ENCODE data around the gene NBEA.
"Not testable (repeated sequence)": the region's sequence is repeated elsewhere in the genome, so short reads cannot be mapped to it uniquely, and the experiment has no call there.

NBEA gene

DNA sequence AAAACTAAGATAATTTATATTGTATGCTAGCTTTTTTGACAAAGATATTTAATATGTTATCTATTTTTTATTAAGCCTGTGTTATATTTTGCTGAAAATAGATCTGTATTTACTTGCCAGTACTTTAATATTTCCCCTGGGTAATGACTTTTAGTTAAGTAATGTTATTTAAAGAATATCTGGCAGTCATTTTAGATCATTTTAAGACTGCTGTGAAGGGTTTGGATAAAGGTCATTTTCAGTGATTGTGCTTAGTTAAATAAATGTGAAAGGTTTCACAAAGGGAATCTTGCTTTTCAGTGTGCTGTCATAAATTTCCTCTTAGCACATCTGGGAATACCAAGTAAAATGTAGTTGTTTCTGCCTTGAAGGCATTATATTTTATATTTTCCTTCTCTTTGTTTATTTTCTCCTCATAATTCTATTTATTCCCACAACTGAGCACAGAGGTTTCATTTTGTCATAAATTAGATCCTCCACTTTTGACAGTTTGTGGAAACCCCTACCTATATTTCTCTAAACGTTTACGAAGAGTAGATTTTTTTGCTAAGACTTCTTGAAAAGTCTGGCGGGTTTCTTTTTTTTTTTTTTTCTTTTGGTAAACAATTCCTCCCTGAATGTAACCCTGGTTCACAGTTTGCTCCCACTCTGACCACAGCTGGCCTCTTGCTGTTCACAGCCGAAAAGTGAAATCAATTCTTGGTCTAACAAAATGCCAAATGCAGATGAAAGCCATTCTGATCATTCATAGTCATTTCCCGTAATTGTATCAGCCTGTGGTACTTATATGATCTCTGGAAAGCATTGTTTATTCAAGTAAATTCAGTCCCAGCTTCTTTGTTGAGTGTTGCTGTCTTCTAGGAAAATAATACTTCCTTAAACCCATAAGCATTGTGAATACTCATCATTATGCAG lies 446.6 kb downstream of the NBEA start:
- no peak for DNase-seq (ENCODE audit: low spot score)

DNA sequence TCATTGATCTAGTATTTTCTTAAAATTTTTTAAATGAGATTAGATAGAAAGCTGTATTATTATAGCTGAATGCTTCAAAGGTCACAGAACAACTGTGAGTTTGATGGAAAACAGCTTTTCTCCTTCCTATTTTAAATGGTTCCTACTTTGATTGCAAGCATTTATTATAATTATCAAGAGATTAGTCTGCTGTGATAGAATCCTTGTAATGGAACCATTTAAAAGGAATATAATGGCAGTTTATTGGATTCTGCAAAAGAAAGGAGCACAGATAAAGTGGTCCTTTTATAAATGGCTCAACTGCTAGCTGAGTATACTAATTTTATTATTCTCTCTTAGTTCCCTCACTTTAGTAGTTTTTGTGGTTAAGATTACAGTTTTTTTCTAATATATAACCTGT lies 447.5 kb downstream of the NBEA start:
- no peak for DNase-seq (ENCODE audit: low spot score)

DNA sequence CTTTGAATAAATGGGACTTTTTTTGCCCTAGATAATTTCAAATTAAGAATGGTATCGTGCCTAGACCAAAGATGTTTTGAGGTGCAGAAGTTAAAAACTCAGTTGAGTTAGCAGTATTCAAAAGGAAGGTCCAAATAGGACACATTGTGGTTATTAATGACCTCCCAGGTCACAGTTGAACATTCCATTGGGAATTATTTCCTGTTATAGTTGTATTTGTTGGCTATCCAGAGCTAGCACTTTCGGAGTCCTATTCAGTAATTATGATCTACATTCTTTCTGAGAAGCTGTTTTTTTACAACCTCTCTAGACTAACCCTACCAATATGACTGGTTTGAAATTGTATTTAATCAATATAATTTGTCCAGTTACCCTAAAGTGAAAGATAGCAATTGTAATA lies 450.7 kb downstream of the NBEA start:
- no peak for DNase-seq (ENCODE audit: low spot score)

DNA sequence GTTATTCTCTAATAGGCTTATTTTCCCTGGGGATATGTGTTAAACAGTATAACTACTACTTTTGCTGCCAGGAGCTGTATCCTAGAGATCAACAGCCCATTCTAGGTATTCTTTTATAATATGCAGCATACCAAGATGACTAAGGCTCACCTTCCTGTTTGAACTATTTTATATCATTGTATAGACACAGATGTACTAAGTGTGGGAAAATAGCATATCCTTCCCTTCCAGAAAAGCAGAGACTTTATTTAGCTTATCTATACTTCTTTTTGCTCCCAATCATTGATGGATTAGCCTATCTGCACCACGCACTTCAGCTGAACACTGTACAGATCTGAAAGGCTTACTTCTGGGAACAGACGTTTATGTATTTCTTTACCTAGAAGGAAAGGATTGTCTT lies 451.8 kb downstream of the NBEA start:
- no peak for DNase-seq (ENCODE audit: low spot score)

DNA sequence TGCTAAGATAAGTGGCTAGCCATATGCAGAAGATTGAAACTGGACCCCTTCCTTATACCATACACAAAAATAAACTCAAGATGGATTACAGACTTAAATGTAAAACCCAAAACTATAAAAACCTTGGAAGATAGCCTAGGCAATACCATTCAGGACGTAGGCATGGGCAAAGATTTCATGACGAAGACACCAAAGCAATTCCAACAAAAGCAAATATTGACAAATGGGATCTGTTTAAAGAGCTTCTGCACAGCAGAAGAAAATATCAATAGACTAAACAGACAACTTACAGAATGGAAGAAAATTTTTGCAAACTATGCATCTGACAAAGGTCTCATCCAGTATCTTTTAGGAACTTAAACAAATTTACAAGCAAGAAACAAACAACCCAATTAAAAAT lies 466.2 kb downstream of the NBEA start:
- DNase-seq (ENCODE audit: low spot score) = not testable (repeated sequence)

DNA sequence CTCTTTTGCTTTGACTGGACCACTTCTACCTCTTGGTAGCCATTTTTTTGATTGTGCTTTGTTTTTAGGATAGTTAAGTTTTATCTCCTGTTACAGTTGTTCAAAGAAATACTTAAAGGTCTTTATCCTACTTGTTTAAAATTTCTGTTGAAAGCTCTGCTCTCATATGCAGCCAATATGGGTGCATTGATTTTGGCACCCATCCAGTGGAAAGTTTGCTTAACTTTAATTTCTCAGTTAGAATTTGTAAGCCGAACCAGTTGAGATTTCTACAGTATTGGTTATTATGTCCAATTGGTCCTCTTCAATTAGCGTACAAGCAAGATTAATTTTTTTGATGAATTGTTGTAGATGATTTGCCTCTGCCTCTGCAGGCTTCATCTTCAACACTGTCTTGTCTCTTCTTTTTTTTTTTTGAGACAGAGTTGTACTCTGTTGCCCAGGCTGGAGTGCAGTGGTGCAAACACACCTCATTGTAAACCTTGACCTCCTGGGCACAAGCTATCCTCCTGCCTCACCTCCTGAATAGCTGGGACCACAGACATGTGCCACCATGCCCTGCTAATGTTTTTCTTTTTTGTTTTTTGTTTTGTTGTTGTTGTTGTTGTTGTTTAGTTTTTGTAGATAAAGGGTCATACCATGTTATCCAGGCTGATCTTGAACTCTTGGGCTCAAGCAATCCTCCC lies 469.1 kb downstream of the NBEA start:
- DNase-seq (ENCODE audit: low spot score) = no peak

DNA sequence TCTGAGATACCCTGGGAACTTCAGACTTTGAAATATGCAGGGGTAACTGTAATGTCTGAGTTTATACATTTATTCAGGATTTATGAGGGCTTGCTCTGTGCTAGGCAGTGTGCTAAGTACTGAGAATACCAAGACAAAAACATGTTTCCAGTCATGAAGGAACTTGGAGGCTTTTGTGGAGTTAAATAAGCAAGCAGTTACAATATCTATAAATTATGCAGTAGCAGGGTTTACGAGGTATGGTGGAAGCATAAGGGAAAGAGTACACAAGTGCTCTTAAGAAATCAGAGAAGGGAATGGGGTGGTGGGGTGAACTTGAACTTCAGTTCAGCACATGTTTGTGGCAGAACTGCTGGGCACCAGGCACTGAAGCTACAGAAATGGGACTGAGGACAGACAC lies 506.4 kb downstream of the NBEA start:
- no peak for DNase-seq (ENCODE audit: low spot score)

DNA sequence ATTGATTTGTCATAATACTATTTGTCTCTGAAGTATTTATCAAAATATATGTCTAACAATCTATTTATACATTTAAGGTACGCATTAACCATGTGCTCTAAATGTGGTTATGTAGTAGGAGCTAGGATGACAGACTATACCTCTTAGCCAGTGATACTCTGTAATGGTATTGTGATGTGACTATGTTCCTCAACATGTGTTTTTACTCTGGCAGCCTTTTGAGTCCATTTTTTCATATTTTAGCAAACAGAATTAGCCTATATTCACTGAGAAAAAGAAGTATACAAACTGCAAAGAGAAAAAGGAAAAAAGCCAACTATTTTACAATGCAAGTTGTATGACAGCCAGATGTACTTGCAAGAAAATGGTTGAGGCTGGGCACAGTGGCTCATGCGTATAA lies 507.8 kb downstream of the NBEA start:
- DNase-seq (ENCODE audit: low spot score) = no peak

DNA sequence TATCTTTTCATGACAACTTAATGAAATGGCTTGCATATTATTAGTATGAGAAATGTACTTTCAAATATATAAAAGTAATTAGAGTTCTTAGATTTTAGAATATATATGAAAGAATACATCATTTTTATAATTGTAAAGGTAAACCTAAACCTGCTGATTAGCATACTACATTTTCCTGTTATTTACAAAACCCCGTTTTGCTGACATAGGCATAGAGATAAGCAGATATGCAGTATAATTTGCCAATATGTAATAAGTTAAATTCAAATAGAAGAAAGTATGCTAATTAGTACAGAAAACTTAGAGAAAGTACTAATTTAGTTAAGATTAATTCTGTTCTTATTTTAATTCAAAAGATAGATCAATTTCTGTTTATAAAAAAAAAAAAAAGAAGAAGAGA lies 513.0 kb downstream of the NBEA start:
- DNase-seq (ENCODE audit: low spot score) = no peak

DNA sequence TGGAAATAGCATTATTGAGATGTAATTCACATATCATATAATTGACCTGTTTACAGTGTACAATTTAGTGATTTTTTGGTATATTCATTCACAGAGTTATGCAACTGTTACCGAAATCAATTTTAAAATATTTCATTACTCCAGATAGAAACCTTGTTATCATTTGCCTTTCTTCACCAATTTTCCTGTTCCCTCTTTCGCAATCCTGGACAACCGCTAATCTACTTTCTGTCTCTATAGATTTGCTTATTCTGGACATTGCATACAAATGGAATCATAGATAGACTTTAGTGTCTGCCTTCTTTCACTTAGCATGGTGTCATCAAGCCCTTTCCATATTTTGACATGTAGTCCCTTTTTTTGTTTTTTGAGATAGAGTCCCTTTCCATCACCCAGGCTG lies 515.2 kb downstream of the NBEA start:
- DNase-seq (ENCODE audit: low spot score) = no peak

DNA sequence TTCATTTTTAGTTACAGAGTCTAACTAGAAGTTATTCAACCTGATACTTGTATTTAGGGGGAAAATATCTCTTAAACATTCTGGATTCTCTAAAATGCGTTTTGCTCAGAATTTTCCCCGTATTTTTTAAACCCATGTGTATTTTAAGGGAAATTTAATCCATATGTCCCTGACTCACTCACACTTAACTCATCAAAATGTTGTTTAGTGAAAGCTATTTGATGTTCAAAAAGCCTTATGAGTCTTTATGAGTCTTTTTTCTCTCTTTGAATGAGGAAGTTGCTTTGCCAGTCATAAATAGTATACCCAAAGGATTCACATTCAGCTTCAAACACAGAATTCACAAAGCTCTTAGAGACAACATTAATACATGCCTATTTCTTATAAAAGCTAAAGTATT lies 518.0 kb downstream of the NBEA start:
- DNase-seq (ENCODE audit: low spot score) = no peak

DNA sequence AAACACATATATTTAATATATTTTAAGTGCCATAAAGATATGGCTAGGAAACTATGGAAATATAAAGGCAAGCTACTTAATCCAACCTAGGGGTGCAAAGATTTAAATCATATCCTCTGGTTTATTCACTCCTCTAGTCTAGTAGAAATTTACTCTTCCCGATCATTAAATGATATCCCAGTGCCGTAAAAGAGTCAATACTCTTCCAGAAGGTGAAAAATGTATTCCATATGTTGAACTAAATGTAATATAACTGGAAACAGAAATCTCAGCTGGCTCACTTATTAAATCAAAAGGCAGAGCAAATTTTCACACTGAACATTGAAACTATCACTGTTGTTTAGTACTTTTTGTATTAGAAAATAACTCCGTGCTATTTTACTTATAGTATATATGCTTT lies 523.3 kb downstream of the NBEA start:
- no peak for DNase-seq (ENCODE audit: low spot score)

DNA sequence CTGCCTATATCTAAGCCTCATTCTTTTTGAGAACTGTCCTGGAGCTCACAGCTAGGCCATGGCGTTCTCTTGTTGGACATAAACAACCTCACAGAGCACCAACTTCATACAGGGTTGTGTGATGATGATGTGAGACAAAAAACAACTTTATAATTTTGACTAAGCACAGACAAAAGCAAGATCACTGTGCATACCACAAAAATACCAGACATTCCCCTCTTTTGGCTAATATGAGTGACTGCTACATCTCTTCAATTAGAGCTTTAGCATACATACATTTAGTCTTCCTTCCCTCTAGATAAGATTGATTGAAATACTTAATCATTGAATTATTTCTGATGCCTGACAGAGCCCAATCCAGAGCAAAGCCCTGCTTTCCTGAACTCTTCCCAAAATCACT lies 526.1 kb downstream of the NBEA start:
- no peak for DNase-seq (ENCODE audit: low spot score)

DNA sequence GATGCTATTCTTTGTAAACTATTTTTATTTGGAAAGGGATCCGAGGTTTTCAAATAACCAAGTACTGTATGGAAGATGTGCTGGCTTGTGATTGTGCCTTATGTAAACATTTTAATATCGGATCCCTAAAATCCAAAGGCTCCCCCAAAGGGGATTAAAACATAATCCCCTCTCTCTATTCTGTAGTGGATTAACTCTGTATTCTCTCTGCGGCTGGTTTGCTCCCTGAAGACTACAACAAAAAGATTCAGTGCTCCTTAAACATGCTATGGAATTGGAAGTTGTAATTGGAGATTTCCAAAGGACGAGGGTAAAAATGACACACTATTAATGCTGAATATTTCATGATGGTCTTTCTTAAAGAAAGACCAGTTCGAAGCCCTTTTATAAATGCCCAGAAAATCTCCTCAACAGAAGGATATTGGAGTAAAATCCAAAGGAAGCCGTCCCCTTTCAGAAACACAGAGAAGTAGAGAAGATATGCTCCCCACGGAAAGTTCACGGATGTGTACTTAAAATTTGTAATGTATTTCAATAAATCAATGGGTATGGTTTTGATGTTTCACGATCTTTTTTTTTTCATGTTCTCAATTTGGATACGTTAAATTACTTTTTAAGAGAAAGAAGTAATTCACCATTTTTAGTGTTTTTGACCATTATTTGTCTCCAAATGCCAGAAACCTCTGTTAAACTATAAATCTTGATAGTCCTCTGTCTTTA lies 527.9 kb downstream of the NBEA start:
- no peak for DNase-seq (ENCODE audit: low spot score)

DNA sequence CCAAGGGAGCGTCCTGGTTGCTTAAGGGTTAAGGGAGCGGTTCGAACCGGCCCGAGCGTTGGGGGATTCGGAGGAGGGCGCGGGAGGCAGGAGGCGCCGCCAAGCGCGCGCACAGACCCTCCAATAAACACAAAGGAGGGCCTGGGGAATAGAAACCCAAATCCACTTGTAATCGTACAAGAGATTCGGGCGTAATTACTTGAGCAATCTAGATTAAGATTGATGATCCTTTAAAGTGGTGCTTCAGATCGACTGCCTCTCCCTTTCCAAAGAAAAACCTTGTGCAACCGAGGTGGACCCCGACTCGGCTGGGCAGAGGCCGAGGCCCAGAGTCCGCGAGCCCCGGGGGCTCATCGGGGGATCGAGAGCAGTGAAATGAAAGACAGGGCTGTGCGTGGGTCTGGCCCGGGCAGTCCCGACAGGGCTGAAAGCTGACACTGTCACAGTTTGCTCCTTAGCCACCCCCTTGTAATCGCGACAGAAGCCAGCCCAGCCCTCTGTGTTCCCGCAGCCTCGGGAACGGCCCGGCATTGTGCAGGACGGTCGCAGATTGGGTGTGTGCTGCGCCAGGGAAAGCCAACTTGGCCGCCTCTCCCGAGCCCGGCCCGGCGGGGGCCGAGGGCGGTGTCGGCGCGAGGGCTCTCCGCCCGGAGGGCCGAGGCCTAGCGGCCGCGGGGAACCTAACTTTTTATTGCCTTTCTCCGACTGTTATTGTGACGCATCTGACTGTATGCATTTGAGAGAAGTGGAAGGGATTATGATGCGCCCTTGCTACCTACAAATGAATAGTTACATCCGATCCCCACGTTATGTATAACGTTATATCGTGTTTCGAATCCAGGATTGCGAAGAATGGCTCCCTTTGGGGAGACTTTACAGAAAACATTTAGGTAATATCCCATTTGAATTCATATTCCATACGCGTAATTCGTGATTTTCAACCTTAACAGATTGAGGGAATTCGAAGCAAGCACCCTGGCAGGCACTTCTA lies 528.9 kb downstream of the NBEA start:
- no peak for DNase-seq (ENCODE audit: low spot score)

DNA sequence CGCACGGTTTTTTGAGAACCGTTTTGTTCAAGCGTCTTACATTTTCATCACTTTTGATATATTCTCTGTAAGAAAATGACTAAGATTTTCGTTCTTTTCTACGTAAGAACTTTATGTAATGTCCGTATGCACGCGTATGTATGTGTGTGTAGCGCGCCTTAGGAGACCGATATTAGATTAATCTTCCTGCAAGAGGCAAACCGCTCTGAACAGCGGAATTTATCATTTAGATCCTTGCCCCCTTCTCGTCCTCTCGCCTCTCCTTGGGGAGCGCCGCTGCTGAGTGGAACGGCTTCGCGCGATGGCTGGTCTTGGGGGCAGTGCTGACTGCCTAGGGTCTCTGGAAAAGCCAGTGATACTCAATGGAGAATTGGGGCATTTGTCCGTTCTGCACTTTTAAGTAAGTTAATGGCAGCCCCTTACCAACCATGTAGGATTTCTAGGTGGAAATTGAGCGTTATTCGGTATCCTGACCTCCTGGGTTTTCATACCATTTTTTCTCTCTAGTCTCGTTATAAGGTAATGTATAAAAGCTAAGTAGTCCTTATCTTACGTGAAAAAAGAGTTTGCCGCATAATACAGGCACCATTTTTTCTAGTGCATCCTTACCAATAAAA lies 529.7 kb downstream of the NBEA start:
- no peak for DNase-seq (ENCODE audit: low spot score)

DNA sequence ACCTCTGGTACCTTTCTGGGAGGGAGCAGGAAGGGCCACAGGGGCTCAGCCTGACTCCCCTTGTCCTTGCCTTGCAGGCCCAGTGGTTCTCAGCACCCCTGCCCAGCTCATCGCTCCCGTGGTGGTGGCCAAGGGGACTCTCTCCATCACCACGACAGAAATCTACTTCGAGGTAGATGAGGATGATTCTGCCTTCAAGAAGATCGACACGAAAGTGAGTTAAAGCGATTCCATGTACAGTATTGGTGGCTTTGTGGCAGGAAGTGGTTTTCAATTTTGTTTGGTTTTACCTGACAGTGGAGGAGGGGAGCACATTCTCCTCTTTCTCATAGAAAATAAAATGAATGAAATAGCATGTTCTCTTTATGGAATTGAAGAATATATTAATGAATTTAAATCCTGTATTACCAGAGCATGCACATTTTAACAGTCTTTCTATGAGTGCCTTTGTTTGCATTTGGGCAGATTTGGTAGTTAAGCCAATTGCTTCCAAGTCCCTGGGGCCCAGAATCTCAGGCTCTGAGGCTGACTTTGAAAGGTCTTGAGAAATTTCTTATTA lies 530.3 kb downstream of the NBEA start:
- DNase-seq (ENCODE audit: low spot score) = no peak

DNA sequence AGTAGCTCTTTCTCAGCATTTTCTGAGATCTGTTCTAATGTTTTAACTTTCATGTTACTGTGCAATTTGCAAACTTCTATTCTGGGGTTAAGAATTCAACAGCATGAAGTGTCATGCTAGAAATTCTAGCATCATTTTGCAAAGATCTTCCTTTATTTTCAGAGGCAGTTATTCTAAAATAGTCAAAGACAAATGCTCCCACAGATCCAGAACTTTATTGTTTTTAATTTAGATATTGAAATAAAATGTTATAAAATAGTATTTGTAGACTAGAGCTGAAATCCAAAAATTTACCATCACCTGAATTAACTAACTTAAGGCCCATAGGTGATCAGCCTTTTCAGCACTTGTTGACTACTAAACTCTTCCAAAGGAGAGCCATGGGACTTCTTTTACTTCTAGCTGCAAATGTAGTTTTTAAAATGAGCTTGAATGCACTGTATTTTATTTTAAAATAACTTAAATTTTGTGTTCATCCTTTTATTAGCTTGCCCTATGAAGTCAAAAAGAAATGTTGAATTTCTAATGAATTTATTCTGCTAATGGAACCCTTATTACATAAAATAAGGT lies 531.2 kb downstream of the NBEA start:
- no peak for DNase-seq (ENCODE audit: low spot score)

DNA sequence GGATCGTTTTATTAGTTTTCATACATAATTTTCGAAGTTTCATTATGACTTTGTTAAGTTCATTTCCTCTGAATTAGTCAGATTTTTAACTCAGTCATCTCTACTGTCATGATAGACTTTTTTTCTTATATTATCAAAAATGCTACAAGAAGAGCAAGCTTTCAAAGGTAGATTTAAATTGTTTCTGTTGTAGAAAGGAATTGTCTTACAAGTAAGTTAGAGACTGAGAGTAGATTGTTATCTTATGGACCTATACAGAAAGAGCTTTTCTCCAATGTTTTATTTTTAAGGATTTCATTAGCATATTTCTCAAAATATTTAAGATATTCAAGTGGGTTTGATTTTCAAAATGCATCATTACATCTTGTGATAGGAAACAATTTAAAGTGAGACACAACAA lies 531.7 kb downstream of the NBEA start:
- DNase-seq (ENCODE audit: low spot score) = no peak

DNA sequence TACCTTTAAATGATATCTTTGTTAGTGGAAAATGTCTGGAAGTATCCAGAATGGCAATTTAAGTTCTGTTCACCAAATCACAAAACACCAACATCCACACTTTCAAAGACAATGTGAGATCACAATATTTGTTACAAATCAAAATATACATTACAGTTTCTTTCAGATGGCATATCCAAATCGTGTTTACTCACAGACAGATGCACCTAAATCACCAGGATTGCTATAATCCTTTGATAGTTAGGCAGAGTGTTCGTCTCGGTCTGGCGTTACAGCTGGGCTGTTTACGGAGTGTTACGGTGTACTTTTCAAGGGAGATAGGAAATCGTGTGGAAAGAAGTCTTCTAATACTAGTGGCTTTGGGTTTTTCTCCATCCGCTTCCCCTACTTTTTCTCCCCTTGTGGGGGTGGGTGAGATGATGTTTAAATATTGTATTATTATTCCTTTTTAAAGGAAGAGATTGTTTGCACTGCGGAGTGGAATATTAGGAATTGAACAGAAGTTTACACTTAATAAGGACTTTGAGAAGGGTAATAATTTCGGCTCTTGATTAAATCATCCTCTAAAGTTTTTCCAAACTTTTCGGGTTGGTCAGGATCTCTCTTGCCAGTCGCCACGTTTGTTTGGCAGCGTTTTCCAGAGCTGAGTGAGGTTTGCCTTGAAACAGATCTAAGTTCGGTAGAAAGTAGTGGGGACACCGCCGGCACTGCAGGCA lies 532.6 kb downstream of the NBEA start:
- DNase-seq (ENCODE audit: low spot score) = no peak
